Glutamatergic neuron (in vitro differentiated cells): ENCODE measurements around the gene TMPRSS11F. TPM values are rescaled to one million over a fixed set of nuclear protein-coding genes. Genes with fewer than 3 reads are reported as not detected.

Source experiments
- DNase-seq: peaks from one replicate; pipeline ENCODE4 v3.0.0; 2022
- H3K27ac Mint-ChIP-seq: one replicate; pipeline ENCODE4 v1.8.0; 2020; ENCODE audit warnings: mild to moderate bottlenecking, mixed read lengths, inconsistent platforms; ENCODE audit not compliant: unreplicated experiment
- H3K27me3 Mint-ChIP-seq: one replicate; pipeline ENCODE4 v1.8.0; 2020; ENCODE audit warnings: mild to moderate bottlenecking, moderate library complexity, mixed read lengths, inconsistent platforms; ENCODE audit not compliant: unreplicated experiment
- H3K36me3 Mint-ChIP-seq: one replicate; pipeline ENCODE4 v1.8.0; 2020; ENCODE audit warnings: mild to moderate bottlenecking, mixed read lengths, inconsistent platforms; ENCODE audit not compliant: unreplicated experiment
- H3K4me1 Mint-ChIP-seq: one replicate; pipeline ENCODE4 v1.8.0; 2020; ENCODE audit warnings: mild to moderate bottlenecking, low read depth, mixed read lengths, inconsistent platforms; ENCODE audit not compliant: unreplicated experiment
- H3K4me3 Mint-ChIP-seq: one replicate; pipeline ENCODE4 v1.8.0; 2020; ENCODE audit warnings: mild to moderate bottlenecking, mixed read lengths, inconsistent platforms; ENCODE audit not compliant: unreplicated experiment
- H3K9me3 Mint-ChIP-seq: one replicate; pipeline ENCODE4 v1.8.0; 2020; ENCODE audit warnings: mild to moderate bottlenecking, moderate library complexity, mixed read lengths, inconsistent platforms; ENCODE audit not compliant: unreplicated experiment
- CTCF ChIP-seq: fragments of 200-600 bp; sonication (generic); IDR thresholded peaks from one replicate; pipeline ENCODE4 v1.5.0; 2021; ENCODE audit not compliant: partially characterized antibody, unreplicated experiment
- total RNA-seq: library from RNA; stranded (reverse); fragmentation: NEBNext Ultra II Directional; extraction: Animal tissue kit (Norgen Biotek cat#: 25700); gene quantifications from one replicate; pipeline ENCODE4 v1.2.1, GENCODE V29; 2021; ENCODE audit not compliant: unreplicated experiment

TMPRSS11F gene
- total RNA-seq, 1 donor from 2014 or later = not detected

GRCh38 chr4:68011684-68012083 is 118.0 kb downstream of the TMPRSS11F start:
- H3K4me3 Mint-ChIP-seq = no peak overlapping the region
- H3K4me1 Mint-ChIP-seq = no peaks in the 10 kb centered on the region
- no peaks in the 10 kb centered on the region for H3K27me3 Mint-ChIP-seq

More at GRCh38 chr4:68011684-68012083, 118.0 kb downstream of the TMPRSS11F start:
- H3K36me3 Mint-ChIP-seq = no peaks in the 10 kb centered on the region
- DNase-seq = no peak
- H3K27ac Mint-ChIP-seq = no peak overlapping the region
- H3K9me3 Mint-ChIP-seq = peaks cover 2% of the 10 kb centered on the region
- TF ChIP-seq CTCF = no peak

Other genes with a start within 250 kb of the TMPRSS11F start
- gene TMPRSS11D, start 245.9 kb downstream of the TMPRSS11F start, total RNA-seq = not detected
- not detected for gene TMPRSS11A, start 166.4 kb downstream of the TMPRSS11F start, total RNA-seq
- gene TMPRSS11B, start 115.8 kb upstream of the TMPRSS11F start, total RNA-seq = not detected
- gene YTHDC1, start 220.2 kb upstream of the TMPRSS11F start, total RNA-seq = 114 TPM